Kidney capillary endothelial cell (primary cell): Measurements from ENCODE around the gene PCDH11X.
"Not testable (repeated sequence)": the region's sequence is repeated elsewhere in the genome, so short reads cannot be mapped to it uniquely, and the experiment has no call there.

Experiments used
- DNase-seq: peaks from one replicate; pipeline ENCODE4 v3.0.0-alpha.2; 2018; ENCODE audit warnings: low spot score

PCDH11X gene

GRCh38 chrX:91779135-91779534 is at the start of gene PCDH11X:
PCDH11X (plus strand) TSS chrX:91779375; CDS start chrX:91835505, 56,130 bp downstream.
- not testable (repeated sequence) for DNase-seq

GRCh38 chrX:91747446-91747845 is 31.7 kb upstream of the PCDH11X start:
- DNase-seq = not testable (repeated sequence)

- DNase-seq = not testable (repeated sequence)
Observed at GRCh38 chrX:91753022-91753421, 26.2 kb upstream of the PCDH11X start.

GRCh38 chrX:91770619-91771488 is 8.3 kb upstream of the PCDH11X start:
- DNase-seq = not testable (repeated sequence)

GRCh38 chrX:91773943-91774342 is 5.2 kb upstream of the PCDH11X start:
- DNase-seq = not testable (repeated sequence)

GRCh38 chrX:91780008-91780407 is 833 bp downstream of the PCDH11X start:
- DNase-seq = not testable (repeated sequence)

- DNase-seq = not testable (repeated sequence)
Observed at GRCh38 chrX:91780698-91781097, 1.5 kb downstream of the PCDH11X start.

- not testable (repeated sequence) for DNase-seq
Observed at GRCh38 chrX:91781553-91782298, 2.6 kb downstream of the PCDH11X start.

GRCh38 chrX:91782825-91783224 is 3.6 kb downstream of the PCDH11X start:
- DNase-seq = not testable (repeated sequence)

GRCh38 chrX:91817537-91817936 is 38.4 kb downstream of the PCDH11X start:
- not testable (repeated sequence) for DNase-seq

- DNase-seq = not testable (repeated sequence)
Observed at GRCh38 chrX:91825321-91825720, 46.1 kb downstream of the PCDH11X start.
